Fibroblast of villous mesenchyme (primary cell): ENCODE data around the gene SGCA. TPM values are rescaled to one million over a fixed set of nuclear protein-coding genes. Genes with fewer than 3 reads are reported as not detected.

Source experiments
- DNase-seq: peaks from one replicate; pipeline ENCODE4 v3.0.0-alpha.2; 2010; ENCODE audit warnings: low read depth
- H3K4me3 ChIP-seq: 2 replicates; pipeline ENCODE4 v1.5.1; 2011; ENCODE audit warnings: low read depth, mild to moderate bottlenecking, low read length
- CTCF ChIP-seq: IDR thresholded peaks from 2 replicates; pipeline ENCODE4 v1.5.1; 2012; ENCODE audit warnings: low read depth, mild to moderate bottlenecking, low read length; ENCODE audit not compliant: insufficient read depth
- total RNA-seq: library from RNA; depleted of rRNA; stranded (reverse); fragments of >200 nt; gene quantifications from 2 replicates; pipeline ENCODE4 v1.2.3, GENCODE V29; 2012

SGCA gene
- total RNA-seq, 1 donor: not detected

- peak; percentile 67 for DNase-seq
- peak; percentile 8 for TF ChIP-seq CTCF
Observed at GRCh38 chr17:50149417-50150353, 16.1 kb upstream of the SGCA start.

GRCh38 chr17:50150354-50151040, 15.3 kb upstream of the SGCA start, which contains the start of gene PPP1R9B:
TSS of gene PPP1R9B (minus strand) at chr17:50150677. CDS start at chr17:50150513, 164 bp downstream.
- peak within 1 kb of the TSS; percentile 85 for H3K4me3 ChIP-seq
- no peak for DNase-seq
- TF ChIP-seq CTCF: no peak

More at GRCh38 chr17:50149417-50150353, 16.1 kb upstream of the SGCA start:
- H3K4me3 ChIP-seq: peak overlapping the region; percentile 85

GRCh38 chr17:50151041-50151936, 14.5 kb upstream of the SGCA start:
- peak overlapping the region; percentile 85 for H3K4me3 ChIP-seq
- peak; percentile 60 for TF ChIP-seq CTCF
- peak; percentile 91 for DNase-seq

GRCh38 chr17:50151937-50152547, 13.8 kb upstream of the SGCA start:
- DNase-seq: peak; percentile 91
- TF ChIP-seq CTCF: no peak

GRCh38 chr17:50152736-50153135, 13.1 kb upstream of the SGCA start:
- no peak for DNase-seq
- no peak for TF ChIP-seq CTCF
- no peak overlapping the region for H3K4me3 ChIP-seq

More at GRCh38 chr17:50151937-50152547, 13.8 kb upstream of the SGCA start:
- H3K4me3 ChIP-seq: peak overlapping the region; percentile 85
